Measurements from ENCODE around the gene VKORC1L1.

- TF ChIP-seq USF1 (IDR thresholded peaks at IDR 0.05), result peak; percentile 44; the same call in 1 of the 2 replicates
- TF ChIP-seq MAX (IDR thresholded peaks at IDR 0.05), result no peak
- no peak for TF ChIP-seq REST (IDR thresholded peaks at IDR 0.05; ENCODE audit: low read depth)
These were observed 111.2 kb downstream of the VKORC1L1 start for GRCh38 chr7:65983965-65984658.
